ENCODE data around the gene PCNT. TPM values are rescaled to one million over a fixed set of nuclear protein-coding genes. Genes with fewer than 3 reads are reported as not detected.
A peak's percentile ranks its signal among the peaks of the same experiment; 100 is the strongest.

PCNT gene
- total and polyA plus RNA-seq, 2 experiments from 2014 or later: 14.9 to 23.8 TPM

DNA sequence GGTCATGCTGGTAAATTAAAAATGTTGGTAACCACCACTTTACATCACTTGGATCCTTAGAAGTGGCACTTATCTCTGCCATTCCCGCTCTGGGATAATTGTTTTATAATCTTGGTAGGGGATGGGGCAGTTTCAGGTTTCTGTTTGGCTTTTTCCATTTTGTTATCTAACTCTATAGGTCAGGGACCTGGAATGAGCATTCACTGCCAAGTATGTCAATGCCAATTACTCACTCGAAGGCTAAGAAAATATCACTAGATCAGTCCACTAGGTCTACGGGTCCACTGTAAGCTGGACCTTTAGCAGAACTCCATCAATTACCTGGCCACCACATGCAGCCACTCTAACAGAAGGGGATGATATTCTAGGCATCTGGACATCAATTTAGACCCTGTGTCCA, 130.2 kb downstream of the PCNT start:
- H3K27ac ChIP-seq: no peak overlapping the region

GRCh38 chr21:46454634-46455390, 130.9 kb downstream of the PCNT start:
- Histone ChIP-seq H3K4me2 (ENCODE audit: unreplicated experiment) (peak overlapping the region; percentile 40), H3K9ac (no peak overlapping the region; the same call in 1 of the 2 replicates), H3K9me3 (ENCODE audit: low read depth) (no peaks in the 10 kb centered on the region), H3K4me3 (no peak overlapping the region), H3K4me1 (ENCODE audit: insufficient read depth) (peaks cover 27% of the 10 kb centered on the region), H2AFZ (no peak overlapping the region), H3K79me2 (ENCODE audit: insufficient read depth) (peaks cover 50% of the 10 kb centered on the region), H3F3A (ENCODE audit: insufficient read depth) (peaks cover 21% of the 10 kb centered on the region), H3K36me3 (ENCODE audit: low read depth) (no peaks in the 10 kb centered on the region), H3K27me3 (replicated peaks; ENCODE audit: insufficient read depth) (no peaks in the 10 kb centered on the region), H3K27ac (peak overlapping the region; percentile 68; the same call in 1 of the 2 replicates), H4K20me1 (ENCODE audit: insufficient read depth) (no peaks in the 10 kb centered on the region), H3K9me2 (ENCODE audit: insufficient read depth) (no peaks in the 10 kb centered on the region)
- in situ Hi-C loops (cut with MboI): no loop called here
- TF ChIP-seq EZH2phosphoT487 (IDR thresholded peaks at IDR 0.05; ENCODE audit: insufficient read depth, low read depth): no peak
- no peak for TF ChIP-seq EZH2 (IDR thresholded peaks at IDR 0.05; ENCODE audit: insufficient read depth, poor library complexity, severe bottlenecking)
- peak; percentile 21 for DNase-seq
- WGBS, 2 experiments (ENCODE audit: low coverage in 1 of 2, low lambda C conversion rate in 2 of 2, missing lambda C conversion rate in 2 of 2): 75 to 78% methylated on average over 4 of the region's 4 CpGs

More for the DNA sequence above, 130.2 kb downstream of the PCNT start:
- peaks cover 27% of the 10 kb centered on the region for H3K4me1 ChIP-seq (ENCODE audit: insufficient read depth)
- H3K79me2 ChIP-seq (ENCODE audit: insufficient read depth): peaks cover 45% of the 10 kb centered on the region
- DNase-seq: no peak
- H4K20me1 ChIP-seq (ENCODE audit: insufficient read depth): no peaks in the 10 kb centered on the region
- H3K4me2 ChIP-seq (ENCODE audit: unreplicated experiment): no peak overlapping the region
- no peak overlapping the region for H2AFZ ChIP-seq
- no peaks in the 10 kb centered on the region for H3K27me3 ChIP-seq (replicated peaks; ENCODE audit: insufficient read depth)
- peaks cover 21% of the 10 kb centered on the region for H3F3A ChIP-seq (ENCODE audit: insufficient read depth)
- H3K9me2 ChIP-seq (ENCODE audit: insufficient read depth): no peaks in the 10 kb centered on the region
- TF ChIP-seq EZH2 (IDR thresholded peaks at IDR 0.05; ENCODE audit: insufficient read depth, poor library complexity, severe bottlenecking) (no peak), EZH2phosphoT487 (IDR thresholded peaks at IDR 0.05; ENCODE audit: insufficient read depth, low read depth) (no peak)
- H3K36me3 ChIP-seq (ENCODE audit: low read depth): no peaks in the 10 kb centered on the region
- H3K4me3 ChIP-seq: no peak overlapping the region
- no peak overlapping the region for H3K9ac ChIP-seq
- in situ Hi-C loops (cut with MboI): no loop called here
- 64 to 65% methylated on average over 3 of the region's 3 CpGs for WGBS, 2 experiments (ENCODE audit: low coverage in 1 of 2, low lambda C conversion rate in 2 of 2, missing lambda C conversion rate in 2 of 2)
- no peaks in the 10 kb centered on the region for H3K9me3 ChIP-seq (ENCODE audit: low read depth)

DNA sequence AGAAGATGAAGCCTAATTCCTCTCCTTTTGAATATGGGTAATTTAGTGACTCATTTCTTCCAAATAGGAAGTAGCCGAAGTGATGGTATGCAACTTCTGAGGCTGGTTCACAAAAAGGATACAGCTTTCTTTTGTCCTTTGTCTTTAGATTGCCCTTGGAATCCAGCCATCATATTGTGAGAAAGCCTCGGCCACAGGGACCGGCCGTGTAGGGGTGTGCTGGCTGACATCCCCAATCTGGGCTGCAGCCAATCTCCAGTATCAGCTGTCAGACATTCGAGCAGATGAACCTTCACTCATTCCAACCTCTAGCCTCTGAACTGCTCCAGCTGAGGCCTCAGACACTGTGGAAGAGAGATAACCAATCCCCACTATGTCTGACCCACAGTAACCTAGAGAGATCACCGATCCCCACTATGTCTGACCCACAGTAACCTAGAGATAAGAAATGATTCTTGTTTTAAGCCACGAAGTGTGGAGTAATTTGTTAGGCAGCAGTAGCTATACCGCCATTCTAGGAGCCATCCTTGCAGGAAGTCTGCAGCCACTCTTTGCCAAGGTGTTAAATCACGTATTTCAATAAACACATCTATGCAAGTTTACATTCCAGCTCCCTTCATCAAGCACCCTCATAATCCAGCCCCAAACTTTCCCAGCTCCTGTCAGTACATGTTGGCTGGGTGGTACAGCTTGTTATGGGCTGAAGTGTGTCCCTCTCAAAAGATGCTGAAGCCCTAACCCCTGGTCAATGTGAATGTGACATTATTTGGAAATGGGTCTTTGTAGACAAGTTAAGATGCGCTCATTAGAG, 131.8 kb downstream of the PCNT start:
- H3K4me3 ChIP-seq: no peak overlapping the region
- H3K4me2 ChIP-seq (ENCODE audit: unreplicated experiment): peak overlapping the region; percentile 40
- DNase-seq: peak; percentile 84
- 0 out of 2 replicates have a peak, but pooled peaks cover 4% of the 10 kb centered on the region for H4K20me1 ChIP-seq (ENCODE audit: insufficient read depth)
- H2AFZ ChIP-seq: no peak overlapping the region
- peaks cover 34% of the 10 kb centered on the region for H3K4me1 ChIP-seq (ENCODE audit: insufficient read depth)
- peak overlapping the region; percentile 68 for H3K27ac ChIP-seq
- peaks cover 25% of the 10 kb centered on the region for H3F3A ChIP-seq (ENCODE audit: insufficient read depth)
- H3K9me2 ChIP-seq (ENCODE audit: insufficient read depth): no peaks in the 10 kb centered on the region
- peaks cover 60% of the 10 kb centered on the region for H3K79me2 ChIP-seq (ENCODE audit: insufficient read depth)
- H3K27me3 ChIP-seq (replicated peaks; ENCODE audit: insufficient read depth): no peaks in the 10 kb centered on the region
- TF ChIP-seq EZH2phosphoT487 (IDR thresholded peaks at IDR 0.05; ENCODE audit: insufficient read depth, low read depth) (no peak), EZH2 (IDR thresholded peaks at IDR 0.05; ENCODE audit: insufficient read depth, poor library complexity, severe bottlenecking) (no peak)
- no peaks in the 10 kb centered on the region for H3K36me3 ChIP-seq (ENCODE audit: low read depth)
- WGBS, 2 experiments (ENCODE audit: low coverage in 1 of 2, low lambda C conversion rate in 2 of 2, missing lambda C conversion rate in 2 of 2): 53 to 54% methylated on average over 10 of the region's 10 CpGs
- H3K9ac ChIP-seq: peak overlapping the region; percentile 25; the same call in 1 of the 2 replicates
- H3K9me3 ChIP-seq (ENCODE audit: low read depth): no peaks in the 10 kb centered on the region
- in situ Hi-C loops (cut with MboI): no loop called here

- Histone ChIP-seq H3K36me3 (ENCODE audit: low read depth) (no peaks in the 10 kb centered on the region), H3F3A (ENCODE audit: insufficient read depth) (peaks cover 25% of the 10 kb centered on the region), H3K4me3 (no peak overlapping the region), H3K4me1 (ENCODE audit: insufficient read depth) (peaks cover 34% of the 10 kb centered on the region), H3K79me2 (ENCODE audit: insufficient read depth) (peaks cover 70% of the 10 kb centered on the region), H4K20me1 (ENCODE audit: insufficient read depth) (0 out of 2 replicates have a peak, but pooled peaks cover 4% of the 10 kb centered on the region), H3K4me2 (ENCODE audit: unreplicated experiment) (no peak overlapping the region), H3K9me3 (ENCODE audit: low read depth) (no peaks in the 10 kb centered on the region), H3K27me3 (replicated peaks; ENCODE audit: insufficient read depth) (no peaks in the 10 kb centered on the region), H2AFZ (no peak overlapping the region), H3K9me2 (ENCODE audit: insufficient read depth) (no peaks in the 10 kb centered on the region), H3K9ac (no peak overlapping the region), H3K27ac (no peak overlapping the region)
- DNase-seq: no peak
- in situ Hi-C loops (cut with MboI): no loop called here
- TF ChIP-seq EZH2 (IDR thresholded peaks at IDR 0.05; ENCODE audit: insufficient read depth, poor library complexity, severe bottlenecking): no peak
- TF ChIP-seq EZH2phosphoT487 (IDR thresholded peaks at IDR 0.05; ENCODE audit: insufficient read depth, low read depth): no peak
- WGBS, 2 experiments (ENCODE audit: low coverage in 1 of 2, low lambda C conversion rate in 2 of 2, missing lambda C conversion rate in 2 of 2): 69 to 74% methylated on average over 4 of the region's 4 CpGs
These were observed 132.8 kb downstream of the PCNT start for GRCh38 chr21:46456750-46457149.

Data from GM23248 (cell line).